Measurements from ENCODE around the gene PTPRM. TPM values are rescaled to one million over a fixed set of nuclear protein-coding genes. Genes with fewer than 3 reads are reported as not detected.

The PTPRM gene
- total RNA-seq, 1 donor from 2014 or later: 257 TPM

GRCh38 chr18:7871560-7872456 is 304.7 kb downstream of the PTPRM start:
- intact Hi-C loops (cut with DNase I): no loop called here
- TF ChIP-seq, protein P1, sequence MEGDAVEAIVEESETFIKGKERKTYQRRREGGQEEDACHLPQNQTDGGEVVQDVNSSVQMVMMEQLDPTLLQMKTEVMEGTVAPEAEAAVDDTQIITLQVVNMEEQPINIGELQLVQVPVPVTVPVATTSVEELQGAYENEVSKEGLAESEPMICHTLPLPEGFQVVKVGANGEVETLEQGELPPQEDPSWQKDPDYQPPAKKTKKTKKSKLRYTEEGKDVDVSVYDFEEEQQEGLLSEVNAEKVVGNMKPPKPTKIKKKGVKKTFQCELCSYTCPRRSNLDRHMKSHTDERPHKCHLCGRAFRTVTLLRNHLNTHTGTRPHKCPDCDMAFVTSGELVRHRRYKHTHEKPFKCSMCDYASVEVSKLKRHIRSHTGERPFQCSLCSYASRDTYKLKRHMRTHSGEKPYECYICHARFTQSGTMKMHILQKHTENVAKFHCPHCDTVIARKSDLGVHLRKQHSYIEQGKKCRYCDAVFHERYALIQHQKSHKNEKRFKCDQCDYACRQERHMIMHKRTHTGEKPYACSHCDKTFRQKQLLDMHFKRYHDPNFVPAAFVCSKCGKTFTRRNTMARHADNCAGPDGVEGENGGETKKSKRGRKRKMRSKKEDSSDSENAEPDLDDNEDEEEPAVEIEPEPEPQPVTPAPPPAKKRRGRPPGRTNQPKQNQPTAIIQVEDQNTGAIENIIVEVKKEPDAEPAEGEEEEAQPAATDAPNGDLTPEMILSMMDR (IDR thresholded peaks at IDR 0.05): no peak
- Histone ChIP-seq H3K4me1 (no peaks in the 10 kb centered on the region), H3K27ac (no peak overlapping the region), H3K9me3 (peaks cover 0 to 5% of the 10 kb centered on the region in 2 donors), H3K4me3 (no peak overlapping the region), H3K36me3 (no peaks in the 10 kb centered on the region), H3K27me3 (no peaks in the 10 kb centered on the region)
- no peak for DNase-seq (ENCODE audit: low spot score in 2 of 2)

DNA sequence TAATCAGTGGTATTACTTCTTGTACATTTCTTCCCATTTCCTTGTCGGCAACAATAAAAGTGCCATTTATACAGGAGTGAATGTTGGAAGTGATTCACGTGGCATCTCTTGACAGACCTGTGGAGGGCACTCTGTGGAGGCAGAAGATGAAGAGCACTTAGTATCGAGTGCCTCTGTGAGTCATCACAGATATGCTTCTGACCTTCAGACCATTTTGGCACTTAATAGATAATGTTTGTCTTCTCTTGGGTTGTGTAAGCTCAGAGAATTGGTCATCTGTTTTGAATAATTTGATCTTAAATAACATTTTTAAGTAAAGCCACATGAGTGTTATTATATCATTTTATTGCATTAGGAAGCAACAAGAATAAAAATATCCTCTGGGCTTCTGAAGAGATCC is 305.5 kb downstream of the PTPRM start:
- Histone ChIP-seq H3K4me1 (no peaks in the 10 kb centered on the region), H3K27ac (no peak overlapping the region), H3K4me3 (no peak overlapping the region), H3K27me3 (no peaks in the 10 kb centered on the region), H3K9me3 (no peaks in the 10 kb centered on the region), H3K36me3 (no peaks in the 10 kb centered on the region)
- intact Hi-C loops (cut with DNase I): no loop called here
- no peak for DNase-seq (ENCODE audit: low spot score in 2 of 2)
- TF ChIP-seq, protein P1 (IDR thresholded peaks at IDR 0.05): no peak

DNA sequence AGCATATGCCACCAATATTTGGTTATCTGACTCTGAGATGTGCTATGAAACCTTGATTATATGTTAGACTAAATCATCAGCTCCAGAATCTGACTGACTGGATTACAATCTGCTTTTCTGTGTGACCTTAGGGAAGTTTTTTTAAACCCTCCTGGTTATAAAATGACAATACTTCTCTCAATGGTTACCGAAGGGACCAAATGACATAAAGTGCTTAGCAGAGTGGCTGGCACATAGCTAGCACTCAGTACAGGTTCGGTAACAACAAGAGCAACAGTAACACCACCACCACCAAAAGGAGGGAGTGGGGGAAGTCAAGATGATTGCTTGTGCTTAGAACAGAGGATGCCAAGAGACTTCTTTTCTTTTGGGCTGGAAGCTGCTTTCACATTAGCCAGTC is 306.2 kb downstream of the PTPRM start:
- TF ChIP-seq, protein P1 (IDR thresholded peaks at IDR 0.05): no peak
- H3K27me3 ChIP-seq: no peaks in the 10 kb centered on the region
- H3K36me3 ChIP-seq: no peaks in the 10 kb centered on the region
- DNase-seq (ENCODE audit: low spot score in 2 of 2): no peak
- H3K4me1 ChIP-seq: no peaks in the 10 kb centered on the region
- no peak overlapping the region for H3K4me3 ChIP-seq
- no peak overlapping the region for H3K27ac ChIP-seq
- no peaks in the 10 kb centered on the region for H3K9me3 ChIP-seq
- intact Hi-C loops (cut with DNase I): no loop called here

- Histone ChIP-seq H3K36me3 (no peaks in the 10 kb centered on the region), H3K4me1 (no peaks in the 10 kb centered on the region), H3K9me3 (no peaks in the 10 kb centered on the region), H3K27ac (no peak overlapping the region), H3K4me3 (no peak overlapping the region), H3K27me3 (no peaks in the 10 kb centered on the region)
- TF ChIP-seq, protein P1 (IDR thresholded peaks at IDR 0.05): no peak
- intact Hi-C loops (cut with DNase I): no loop called here
- no peak for DNase-seq (ENCODE audit: low spot score in 2 of 2)
Observed at GRCh38 chr18:7876354-7877104, 309.4 kb downstream of the PTPRM start.

- Histone ChIP-seq H3K4me1 (no peaks in the 10 kb centered on the region), H3K27me3 (no peaks in the 10 kb centered on the region), H3K27ac (no peak overlapping the region), H3K4me3 (no peak overlapping the region), H3K9me3 (no peaks in the 10 kb centered on the region), H3K36me3 (no peaks in the 10 kb centered on the region)
- intact Hi-C loops (cut with DNase I): no loop called here
- no peak for DNase-seq (ENCODE audit: low spot score in 2 of 2)
- TF ChIP-seq, protein P1 (IDR thresholded peaks at IDR 0.05): no peak
Observed at GRCh38 chr18:7877609-7878008, 310.5 kb downstream of the PTPRM start.

Measured in ascending aorta (tissue), 2 donors.